GM12878 (cell line): ENCODE measurements around the gene PTGES2. TPM values are rescaled to one million over a fixed set of nuclear protein-coding genes. Genes with fewer than 3 reads are reported as not detected.

ENCODE experiments used
- ATAC-seq: fragments of 200-7000 bp; cut with Tn5 transposase; 3 replicates; pipeline ENCODE4 v1.9.1; 2020; ENCODE audit warnings: mild to moderate bottlenecking, moderate library complexity
- BruUV-seq: library from RNA; stranded (reverse); fragments of 400-500 nt; replicated peaks from 2 replicates; lab custom pipeline; 2021; lab: Mats Ljungman, UMichigan
- CTCF ChIA-PET: fragments of 300-600 bp; sonication (Branson Sonifier 250); formaldehyde crosslinking; extraction: SDS; loops from one replicate; lab custom pipeline; 2021; ENCODE audit warnings: inconsistent platforms; lab: Yijun Ruan, JAX
- POLR2A ChIA-PET: fragments of 350-600 bp; formaldehyde crosslinking; extraction: SDS; loops from one replicate; lab custom pipeline; 2021; ENCODE audit warnings: inconsistent platforms; lab: Charles Lee
- RAD21 ChIA-PET: fragments of 300-600 bp; sonication (Branson Sonifier 250); formaldehyde crosslinking; loops from one replicate; lab custom pipeline; 2023; ENCODE audit warnings: antibody characterized with exemption; ENCODE audit not compliant: unreplicated experiment; lab: Charles Lee
- SMC1A ChIA-PET: fragments of 300-600 bp; sonication (Branson Sonifier 250); formaldehyde crosslinking; loops from one replicate; lab custom pipeline; 2023; ENCODE audit not compliant: unreplicated experiment, uncharacterized antibody; lab: Charles Lee
- DNase-seq: peaks from one replicate; pipeline ENCODE4 v3.0.0-alpha.2; 2011; ENCODE audit warnings: low read depth, low spot score
- FAIRE-seq: peaks from 3 replicates; lab custom pipeline; 2011; peaks lifted over from hg19 to GRCh38; lab: Jason Lieb, UNC
- H2AFZ ChIP-seq: 2 replicates; pipeline ENCODE4 v1.6.0; 2011; ENCODE audit warnings: low read depth, low read length, control low read depth; ENCODE audit not compliant: control insufficient read depth
- H3K27ac ChIP-seq: 2 replicates; pipeline ENCODE4 v1.5.1; 2011; ENCODE audit warnings: control low read depth; ENCODE audit not compliant: control insufficient read depth, insufficient read depth
- H3K27me3 ChIP-seq, 2 experiments: replicated peaks in 1 of 2; 2 replicates each; pipeline versions ENCODE4 v1.6.0 to v1.6.1; 2011; ENCODE audit warnings: low read length in 1 of 2; ENCODE audit not compliant: control insufficient read depth in 2 of 2, insufficient read depth in 2 of 2
- H3K36me3 ChIP-seq, 2 experiments: 2 replicates each; pipeline ENCODE4 v1.5.1; 2011; ENCODE audit warnings: low read length in 1 of 2; ENCODE audit not compliant: control insufficient read depth in 2 of 2, insufficient read depth in 2 of 2
- H3K4me1 ChIP-seq: 2 replicates; pipeline ENCODE4 v1.6.1; 2011; ENCODE audit warnings: mild to moderate bottlenecking, low read length, moderate library complexity, mixed read lengths; ENCODE audit not compliant: control insufficient read depth, insufficient read depth
- H3K4me2 ChIP-seq: 2 replicates; pipeline ENCODE4 v1.6.0; 2011; ENCODE audit warnings: control low read depth; ENCODE audit not compliant: control insufficient read depth, insufficient read depth
- H3K4me3 ChIP-seq: fragments of 200-600 bp; sonication (generic); 2 replicates; pipeline ENCODE4 v1.5.1; 2016
- H3K79me2 ChIP-seq: 2 replicates; pipeline ENCODE4 v1.6.0; 2011; ENCODE audit warnings: low read length; ENCODE audit not compliant: control insufficient read depth, insufficient read depth
- H3K9ac ChIP-seq: 2 replicates; pipeline ENCODE4 v1.8.0; 2011; ENCODE audit warnings: low read length, control low read depth, mixed read lengths; ENCODE audit not compliant: control insufficient read depth, insufficient read depth
- H3K9me3 ChIP-seq: replicated peaks from 3 replicates; pipeline ENCODE4 v1.5.1; 2011; ENCODE audit warnings: mild to moderate bottlenecking, low read length; ENCODE audit not compliant: control insufficient read depth, insufficient read depth
- H4K20me1 ChIP-seq: 2 replicates; pipeline ENCODE4 v1.6.0; 2011; ENCODE audit not compliant: control insufficient read depth, insufficient read depth
- EGR1 ChIP-seq, 2 experiments: IDR thresholded peaks; 1 replicate in 1 of 2; 2 replicates in 1 of 2; pipeline ENCODE4 v1.6.1; 2011 to 2012; ENCODE audit warnings: low read depth in 2 of 2, low read length in 2 of 2, borderline replicate concordance in 1 of 2, mild to moderate bottlenecking in 1 of 2, moderate library complexity in 1 of 2
- HDAC6 ChIP-seq: fragments of 200-600 bp; sonication (generic); IDR thresholded peaks from one replicate; pipeline ENCODE4 v1.8.0; 2017; ENCODE audit warnings: antibody characterized with exemption; ENCODE audit not compliant: unreplicated experiment
- MEF2A ChIP-seq: IDR thresholded peaks from 2 replicates; pipeline ENCODE4 v1.6.1; 2011; ENCODE audit warnings: low read depth, mild to moderate bottlenecking, low read length, moderate library complexity; ENCODE audit not compliant: insufficient read depth
- PBX3 ChIP-seq: IDR thresholded peaks from 2 replicates; pipeline ENCODE4 v1.6.1; 2011; ENCODE audit warnings: mild to moderate bottlenecking, low read depth, low read length, moderate library complexity; ENCODE audit not compliant: insufficient replicate concordance
- POLR2A ChIP-seq: IDR thresholded peaks from 2 replicates; pipeline ENCODE4 v1.6.1; 2011; ENCODE audit warnings: low read depth, mild to moderate bottlenecking, low read length
- SREBF1 ChIP-seq: IDR thresholded peaks from 2 replicates; pipeline ENCODE4 v1.6.1; 2012; ENCODE audit warnings: mild to moderate bottlenecking, low read length
- SREBF2 ChIP-seq: IDR thresholded peaks from 2 replicates; pipeline ENCODE4 v1.6.1; 2012; ENCODE audit warnings: mild to moderate bottlenecking, low read length
- SUZ12 ChIP-seq: fragments of 200-600 bp; sonication (generic); IDR thresholded peaks from one replicate; pipeline ENCODE4 v1.6.1; 2018; ENCODE audit warnings: antibody characterized with exemption, mild to moderate bottlenecking; ENCODE audit not compliant: unreplicated experiment
- TCF7 ChIP-seq: IDR thresholded peaks from 2 replicates; pipeline ENCODE4 v1.6.1; 2014; ENCODE audit warnings: antibody characterized with exemption, borderline replicate concordance
- ZBTB11 ChIP-seq: fragments of 450-650 bp; formaldehyde crosslinking; IDR thresholded peaks from 2 replicates; pipeline ENCODE4 v1.5.0; 2022; ENCODE audit warnings: mild to moderate bottlenecking, missing genetic modification characterization
- ZBTB33 ChIP-seq: fragments of 450-650 bp; IDR thresholded peaks from 2 replicates; pipeline ENCODE4 v1.6.1; 2017; ENCODE audit warnings: mild to moderate bottlenecking
- ZBTB4 ChIP-seq: fragments of 450-650 bp; formaldehyde crosslinking; IDR thresholded peaks from 2 replicates; pipeline ENCODE4 v1.4.0; 2022; ENCODE audit warnings: mild to moderate bottlenecking, moderate library complexity
- WGBS: methylation state at CpG from one replicate; pipeline ENCODE4 v1.1.6; 2016; ENCODE audit warnings: low lambda C conversion rate; ENCODE audit not compliant: insufficient replicate concordance, insufficient coverage; ENCODE audit errors: missing lambda C conversion rate; 5-methylcytosine and 5-hydroxymethylcytosine counted together
- in situ Hi-C: fragments of 300-500 bp; cut with MboI; formaldehyde crosslinking; loops from 9 replicates; pipeline ENCODE4 v1.14.3; 2018; ENCODE audit warnings: mixed read lengths
- intact Hi-C: fragments of 100-400 bp; cut with micrococcal nuclease; formaldehyde crosslinking; loops from one replicate; pipeline ENCODE4 v1.14.2; 2022; ENCODE audit not compliant: unreplicated experiment
- polyA plus RNA-seq, 11 experiments: library from polyadenylated mRNA; depleted of rRNA in 4 of 11; unstranded in 6 of 11; stranded (reverse) in 5 of 11; fragments of >200 nt; fragmentation: Nextera tagmentation in 4 of 11; fragmentation: Illumina TruSeq in 1 of 11; extraction: Ambion mirVana in 4 of 11; extraction: Trizol in 1 of 11; gene quantifications; 1 replicate in 1 of 11; 2 replicates in 10 of 11; pipeline versions ENCODE4 v1.2.1 to v1.2.3, GENCODE V29; 2011 to 2016; ENCODE audit warnings: inconsistent platforms in 2 of 11, missing spikeins in 2 of 11, low read depth in 1 of 11
- total RNA-seq, 4 experiments: library from RNA; depleted of rRNA in 3 of 4; stranded (reverse); fragments of >200 nt in 3 of 4; fragmentation: Illumina TruSeq in 1 of 4; extraction: Trizol in 1 of 4; gene quantifications; 2 replicates each; pipeline versions ENCODE4 v1.2.1 to v1.2.3, GENCODE V29; 2013 to 2021

Gene PTGES2
- total and polyA plus RNA-seq, 10 of the 15 experiments (the other 5 are each of a cell fraction or from before 2014, with no cell fraction given), result 2.1 to 141 (median 99.1) TPM

- no peak for TF ChIP-seq ZBTB33
- no peak for TF ChIP-seq POLR2A
- no peak for TF ChIP-seq MEF2A
- no peak for TF ChIP-seq SREBF1
- no peak for TF ChIP-seq HDAC6
These were observed 38.2 kb downstream of the PTGES2 start (continued) for GRCh38 chr9:128089299-128089698.

GRCh38 chr9:128088253-128088945, 39.1 kb downstream of the PTGES2 start:
- no peak overlapping the region for H3K4me3 ChIP-seq
- no peak for DNase-seq
- in situ Hi-C loops, result no loop called here
- H3K4me2 ChIP-seq, result no peak overlapping the region
- ChIA-PET SMC1A (interaction anchor here (0.6 to 1.4 kb wide), 3 partner anchors 9 to 351 kb away, joined by 3 to 4 read pairs (median 4); no protein-coding TSS in a partner anchor), CTCF (interaction anchor here (0.8 to 2.6 kb wide), 5 partner anchors 29 to 145 kb away, joined by 3 to 19 read pairs (median 3); no protein-coding TSS in a partner anchor), RAD21 (no interaction called here), POLR2A (interaction anchor here (0.6 to 1.3 kb wide), 3 partner anchors 9 to 75 kb away, joined by 3 to 4 read pairs (median 3); no protein-coding TSS in a partner anchor)
- no peak overlapping the region for H3K9ac ChIP-seq
- H3K27ac ChIP-seq, result no peak overlapping the region
- H3K27me3 ChIP-seq, result no peaks in the 10 kb centered on the region
- intact Hi-C loops, result no loop called here
- peaks cover 0 to 8% of the 10 kb centered on the region in 2 experiments; a peak in 2 of 4 replicates for H3K36me3 ChIP-seq
- no peaks in the 10 kb centered on the region for H3K9me3 ChIP-seq
- no peaks in the 10 kb centered on the region for H4K20me1 ChIP-seq
- WGBS, result 82% methylated on average over 9 of the region's 9 CpGs
- peaks cover 9% of the 10 kb centered on the region for H3K4me1 ChIP-seq
- H2AFZ ChIP-seq, result no peak overlapping the region
- BruUV-seq, result no TSS peak
- no peak for FAIRE-seq
- ATAC-seq, result no peak
- H3K79me2 ChIP-seq, result peaks cover 22% of the 10 kb centered on the region
- TF ChIP-seq SUZ12 (no peak), SREBF2 (no peak), EGR1 (IDR thresholded peaks at IDR 0.05; ENCODE audit: borderline replicate concordance in 1 of 2, low read depth in 2 of 2, low read length in 2 of 2) (no peak), ZBTB11 (CRISPR knock-in tag) (no peak), TCF7 (no peak), ZBTB4 (CRISPR knock-in tag) (no peak), PBX3 (no peak)
